Uterus (tissue), 4 donors: ENCODE data around the gene UVSSA. TPM values are rescaled to one million over a fixed set of nuclear protein-coding genes. Genes with fewer than 3 reads are reported as not detected.
A peak's percentile ranks its signal among the peaks of the same experiment; 100 is the strongest.

Source experiments
- DNase-seq, 2 donors: peaks; one replicate each; pipeline ENCODE4 v3.0.0-alpha.2; 2019 to 2020
- H3K27ac ChIP-seq, 2 donors: fragments of 200-600 bp; sonication (generic); 1 replicate in 1 of 2; 2 replicates in 1 of 2; pipeline ENCODE4 v1.5.1; 2016 to 2018
- H3K27me3 ChIP-seq, 2 donors: fragments of 200-600 bp; sonication (generic); one replicate each; pipeline ENCODE4 v1.5.1; 2018 to 2019; ENCODE audit warnings: control low read depth in 1 of 2
- H3K36me3 ChIP-seq, 2 donors: fragments of 200-600 bp; sonication (generic); one replicate each; pipeline ENCODE4 v1.5.1; 2019; ENCODE audit warnings: control low read depth in 1 of 2
- H3K4me1 ChIP-seq, 2 donors: fragments of 200-600 bp; sonication (generic); one replicate each; pipeline ENCODE4 v1.5.1; 2018 to 2019; ENCODE audit warnings: control low read depth in 1 of 2
- H3K4me3 ChIP-seq, 2 donors: fragments of 200-600 bp; sonication (generic); 1 replicate in 1 of 2; 2 replicates in 1 of 2; pipeline ENCODE4 v1.5.1; 2018 to 2019; ENCODE audit warnings: mild to moderate bottlenecking in 1 of 2
- H3K9me3 ChIP-seq, 2 donors: fragments of 200-600 bp; sonication (generic); one replicate each; pipeline ENCODE4 v1.5.1; 2019; ENCODE audit warnings: control low read depth in 1 of 2
- CTCF ChIP-seq, 4 experiments: fragments of 200-600 bp in 2 of 4; fragments of 450-650 bp in 2 of 4; sonication (generic) in 2 of 4; IDR thresholded peaks; one replicate each; pipeline ENCODE4 v1.5.1; 2016 to 2019; ENCODE audit warnings: antibody characterized with exemption in 4 of 4, mild to moderate bottlenecking in 2 of 4, moderate library complexity in 1 of 4
- POLR2A ChIP-seq, 2 donors: fragments of 450-650 bp; IDR thresholded peaks; one replicate each; pipeline ENCODE4 v1.6.1; 2016; ENCODE audit warnings: antibody characterized with exemption in 2 of 2, mild to moderate bottlenecking in 1 of 2, moderate library complexity in 1 of 2
- intact Hi-C: fragments of 100-400 bp; cut with DNase I; formaldehyde crosslinking; loops from one replicate; pipeline ENCODE4 v1.15.1; 2023; ENCODE audit warnings: low total_unique reads
- total RNA-seq, 4 donors: library from RNA; depleted of rRNA in 3 of 4; stranded (reverse); fragments of >200 nt in 3 of 4; gene quantifications; one replicate each; pipeline versions ENCODE4 v1.1.0 to v1.2.4, GENCODE V29; 2014 to 2023
- donor health status: DM: yes; HTN: yes; CAD: no.

UVSSA gene
- total RNA-seq, 4 donors from 2014 or later: 13.1 to 37.2 (median 19.3) TPM

- TF ChIP-seq POLR2A (IDR thresholded peaks at IDR 0.05): no peak
- no peak for TF ChIP-seq CTCF (IDR thresholded peaks at IDR 0.05)
- Histone ChIP-seq H3K27me3 (no peaks in the 10 kb centered on the region), H3K27ac (no peak overlapping the region), H3K9me3 (no peaks in the 10 kb centered on the region), H3K4me1 (no peaks in the 10 kb centered on the region), H3K4me3 (no peak overlapping the region), H3K36me3 (no peaks in the 10 kb centered on the region)
- intact Hi-C loops: no loop called here
- no peak for DNase-seq
Measured at GRCh38 chr4:1342003-1342402, 5.0 kb upstream of the UVSSA start.

DNA sequence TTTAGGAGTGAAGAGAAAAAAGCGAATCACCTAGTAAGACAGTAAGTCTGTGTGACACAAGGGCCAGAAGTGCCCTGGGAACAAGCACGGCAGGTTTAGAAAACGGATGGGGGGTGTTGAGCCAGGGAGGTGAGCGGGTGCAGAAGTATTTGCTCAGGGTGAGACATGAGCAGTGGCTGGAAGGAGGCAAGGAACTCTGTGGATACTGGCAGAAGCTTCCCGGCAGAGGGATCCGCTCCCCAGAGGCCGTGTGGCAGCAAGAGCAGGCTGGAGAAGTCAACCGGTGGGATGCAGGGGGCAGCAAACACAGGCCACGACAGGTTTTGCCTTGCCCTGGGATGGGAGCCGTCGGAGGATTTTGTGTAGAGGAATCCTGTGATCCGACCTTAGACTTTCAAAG, 2.3 kb upstream of the UVSSA start:
- H3K4me1 ChIP-seq: peaks cover 0 to 9% of the 10 kb centered on the region in 2 donors
- H3K36me3 ChIP-seq: no peaks in the 10 kb centered on the region
- TF ChIP-seq CTCF (IDR thresholded peaks at IDR 0.05): no peak
- TF ChIP-seq POLR2A (IDR thresholded peaks at IDR 0.05): no peak
- no peak for DNase-seq
- intact Hi-C loops: loop anchor here (5.0 kb wide), 1 partner anchor 97 kb away; the partner anchor contains the start of gene CTBP1
- H3K4me3 ChIP-seq: no peak overlapping the region
- no peaks in the 10 kb centered on the region for H3K9me3 ChIP-seq
- H3K27ac ChIP-seq: no peak overlapping the region
- no peaks in the 10 kb centered on the region for H3K27me3 ChIP-seq

DNA sequence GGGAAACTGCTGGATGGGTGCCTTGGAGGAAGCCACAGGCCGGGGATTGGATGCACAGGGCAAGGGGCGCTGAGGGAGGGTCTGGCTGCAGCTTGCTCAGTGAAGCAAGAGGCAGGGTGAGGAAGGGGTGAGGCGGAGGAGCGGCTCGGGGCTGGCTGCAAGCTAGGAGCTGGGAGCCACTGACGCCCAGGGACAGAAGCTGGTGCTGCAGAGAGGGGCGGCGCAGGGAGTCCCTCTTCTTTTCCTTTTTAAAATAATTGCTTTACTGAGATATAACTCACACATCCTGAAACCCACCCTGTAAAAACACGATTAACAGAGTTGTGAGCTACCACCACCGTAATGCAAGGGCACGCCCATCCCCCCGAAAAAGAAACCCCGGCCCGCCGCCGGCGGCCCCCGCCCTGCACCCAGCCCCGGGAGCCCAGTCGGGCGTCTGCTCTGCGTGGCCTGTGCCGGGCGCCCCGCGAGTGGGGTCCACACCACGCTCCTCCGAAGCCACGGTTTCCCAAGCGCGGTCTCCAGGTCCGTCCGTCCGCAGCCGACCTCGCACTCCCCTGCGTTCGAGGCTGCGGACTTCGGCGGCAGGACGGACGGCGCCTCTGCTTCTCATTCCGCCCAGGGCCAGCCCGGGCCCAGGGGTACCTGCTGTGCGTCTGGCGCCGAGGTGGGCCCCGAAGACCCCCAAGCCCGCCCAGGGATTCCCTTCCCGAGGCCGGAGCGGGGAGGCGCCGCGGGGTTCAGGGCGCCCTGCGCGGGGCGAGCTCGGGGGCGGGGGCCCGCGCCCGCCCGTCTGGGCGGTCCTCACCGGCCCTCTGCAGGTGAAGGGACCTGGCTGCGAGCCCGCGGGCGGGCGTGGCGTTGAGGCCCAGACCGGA, 866 bp upstream of the UVSSA start:
- intact Hi-C loops: loop anchor here (5.0 kb wide), 1 partner anchor 99 kb away; the partner anchor contains the start of gene CTBP1
- DNase-seq: peak; percentile 44 to 59
- Histone ChIP-seq H3K4me1 (peaks cover 0 to 9% of the 10 kb centered on the region in 2 donors), H3K36me3 (no peaks in the 10 kb centered on the region), H3K4me3 (peak overlapping the region; percentile 63 to 66), H3K9me3 (no peaks in the 10 kb centered on the region), H3K27ac (peak overlapping the region; percentile 87 to 95), H3K27me3 (no peaks in the 10 kb centered on the region)
- TF ChIP-seq CTCF (IDR thresholded peaks at IDR 0.05) (no peak), POLR2A (IDR thresholded peaks at IDR 0.05) (no peak)

DNA sequence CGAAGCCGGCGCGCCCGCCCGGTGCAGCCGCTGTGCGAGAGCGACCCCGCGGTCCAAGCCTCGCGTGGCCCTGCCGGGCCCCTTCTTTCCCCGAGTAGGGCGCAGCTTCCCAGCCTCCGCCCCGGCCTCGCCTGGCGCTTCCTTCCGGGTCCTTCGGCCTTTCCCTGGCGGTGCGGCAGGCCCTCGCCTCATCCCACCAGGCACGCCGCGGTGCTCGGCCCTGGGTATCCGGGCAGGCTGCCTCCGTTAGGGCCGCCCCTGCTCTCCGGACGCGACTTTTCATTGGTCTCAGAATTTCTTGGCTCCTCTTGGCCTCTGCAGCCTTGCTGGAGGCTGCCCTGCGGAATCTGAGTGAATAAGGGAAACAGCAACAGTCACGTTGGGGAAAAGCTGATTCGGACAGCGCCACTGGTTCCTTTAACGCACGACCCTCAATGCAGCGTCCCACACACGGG, 429 bp downstream of the UVSSA start:
- peaks cover 0 to 9% of the 10 kb centered on the region in 2 donors for H3K4me1 ChIP-seq
- intact Hi-C loops: loop anchor here (5.0 kb wide), 1 partner anchor 100 kb away; the partner anchor contains the start of gene CTBP1
- peak; percentile 77 to 81 for DNase-seq
- H3K4me3 ChIP-seq: peak overlapping the region; percentile 66 to 95
- H3K36me3 ChIP-seq: no peaks in the 10 kb centered on the region
- H3K27me3 ChIP-seq: no peaks in the 10 kb centered on the region
- H3K9me3 ChIP-seq: no peaks in the 10 kb centered on the region
- H3K27ac ChIP-seq: peak overlapping the region; percentile 94 to 100
- peak in 1 of 2 donors; percentile 13 for TF ChIP-seq POLR2A (IDR thresholded peaks at IDR 0.05)
- no peak for TF ChIP-seq CTCF (IDR thresholded peaks at IDR 0.05)

DNA sequence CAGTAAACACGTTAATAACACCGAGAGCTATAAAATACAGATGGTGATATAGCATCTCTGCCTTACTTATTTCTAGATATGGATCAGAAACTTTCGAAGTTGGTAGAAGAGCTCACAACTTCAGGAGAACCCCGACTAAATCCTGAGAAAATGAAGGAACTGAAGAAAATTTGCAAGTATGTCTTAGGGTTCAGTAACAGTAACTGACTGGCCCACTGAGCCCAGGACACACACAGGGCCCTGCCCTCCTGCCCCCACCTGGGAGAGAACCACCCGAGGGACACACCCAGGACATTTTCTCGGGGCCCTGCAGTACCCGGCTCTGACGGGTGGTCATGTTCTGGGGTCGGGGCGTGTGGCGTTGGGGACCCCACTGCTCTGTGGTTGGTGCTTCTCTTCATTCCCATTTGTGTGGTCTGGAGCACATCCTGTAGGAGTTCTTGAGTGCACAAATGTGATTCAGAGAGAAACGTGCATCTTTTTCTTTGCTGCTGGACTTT, 1.1 kb downstream of the UVSSA start:
- intact Hi-C loops: loop anchor here (5.0 kb wide), 1 partner anchor 101 kb away; the partner anchor contains the start of gene CTBP1
- TF ChIP-seq CTCF (IDR thresholded peaks at IDR 0.05): no peak
- TF ChIP-seq POLR2A (IDR thresholded peaks at IDR 0.05): no peak
- Histone ChIP-seq H3K4me1 (peaks cover 0 to 9% of the 10 kb centered on the region in 2 donors), H3K36me3 (no peaks in the 10 kb centered on the region), H3K4me3 (peak overlapping the region; percentile 66 to 95), H3K9me3 (no peaks in the 10 kb centered on the region), H3K27me3 (no peaks in the 10 kb centered on the region), H3K27ac (peak overlapping the region; percentile 94 to 100)
- no peak for DNase-seq
